ENCODE data around the gene PRDM16. TPM values are rescaled to one million over a fixed set of nuclear protein-coding genes. Genes with fewer than 3 reads are reported as not detected.

PRDM16 gene
- total RNA-seq, 1 donor from 2014 or later: 21.4 TPM

DNA sequence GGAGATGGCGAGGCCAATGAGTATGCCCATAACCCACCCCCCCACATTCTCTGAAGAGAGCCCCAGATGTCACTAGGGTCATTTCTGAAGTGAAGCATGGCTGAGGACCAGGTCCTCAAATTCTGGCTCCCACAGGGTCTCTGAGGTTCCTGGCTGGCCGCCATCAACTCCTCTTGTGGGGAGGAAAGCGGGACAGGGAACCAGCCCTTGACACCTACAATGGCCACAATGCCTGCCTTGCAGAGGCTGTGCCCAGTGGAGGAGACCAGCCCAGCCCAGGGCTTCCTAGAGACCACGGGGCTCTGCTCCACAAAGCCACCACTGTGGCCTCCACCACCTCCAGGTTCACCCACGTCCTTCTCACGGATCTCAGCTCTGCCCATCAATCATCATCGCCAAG lies 265.4 kb downstream of the PRDM16 start:
- no peak for DNase-seq (ENCODE audit: low spot score)
- no peaks in the 10 kb centered on the region for H3K36me3 Mint-ChIP-seq (ENCODE audit: low read depth, unreplicated experiment)
- H3K27me3 Mint-ChIP-seq (ENCODE audit: unreplicated experiment): peaks cover 10% of the 10 kb centered on the region
- H3K9me3 Mint-ChIP-seq (ENCODE audit: unreplicated experiment): no peaks in the 10 kb centered on the region
- TF ChIP-seq CTCF (IDR thresholded peaks at IDR 0.05; ENCODE audit: unreplicated experiment): no peak
- peaks cover 4% of the 10 kb centered on the region for H3K4me1 Mint-ChIP-seq (ENCODE audit: unreplicated experiment)
- H3K27ac Mint-ChIP-seq (ENCODE audit: unreplicated experiment): no peak overlapping the region
- no peak overlapping the region for H3K4me3 Mint-ChIP-seq (ENCODE audit: unreplicated experiment)

DNA sequence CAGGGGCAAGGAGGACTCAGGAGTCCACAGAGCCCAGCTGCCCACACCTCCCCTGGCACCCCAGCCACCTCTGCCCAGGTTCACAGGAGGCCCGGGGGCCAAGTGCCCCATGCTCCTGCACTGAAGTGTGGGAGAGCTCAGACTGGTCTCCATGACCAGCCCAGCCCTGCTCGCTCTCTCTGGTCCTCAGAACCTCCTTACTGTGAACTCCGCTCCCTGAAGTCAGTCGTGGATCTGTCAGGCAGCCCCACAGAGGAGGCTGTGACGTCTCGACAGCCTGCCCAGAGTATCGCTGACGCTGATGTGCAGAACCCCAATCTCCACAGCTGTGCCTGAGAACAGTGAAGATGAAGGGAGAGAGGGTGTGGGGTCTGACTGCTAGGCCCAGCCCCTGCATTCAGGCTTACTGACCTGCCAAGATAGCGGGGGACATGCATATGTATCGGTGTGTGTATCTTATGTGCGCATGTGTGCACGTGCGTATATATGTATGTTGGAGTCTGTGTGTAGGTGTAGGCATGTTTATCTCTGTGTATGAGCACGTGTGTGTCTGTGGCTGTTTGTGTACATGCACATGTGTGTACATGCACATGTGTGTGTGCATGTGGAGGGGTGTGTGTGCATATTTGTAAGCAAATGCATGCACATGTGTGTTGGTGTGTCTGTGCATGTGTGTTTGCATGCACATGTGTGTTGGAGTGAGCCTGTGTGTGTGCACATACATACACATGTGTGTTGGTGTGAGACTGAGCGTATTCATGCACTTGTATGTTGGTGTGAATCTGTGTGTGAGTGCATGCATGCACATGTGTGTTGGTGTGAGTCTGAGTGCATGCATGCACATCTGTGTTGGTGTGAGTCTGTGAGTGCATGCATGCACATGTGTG lies 267.0 kb downstream of the PRDM16 start:
- Mint-ChIP-seq H3K36me3 (ENCODE audit: low read depth, unreplicated experiment) (no peaks in the 10 kb centered on the region), H3K27me3 (ENCODE audit: unreplicated experiment) (peaks cover 10% of the 10 kb centered on the region), H3K4me1 (ENCODE audit: unreplicated experiment) (peaks cover 4% of the 10 kb centered on the region), H3K4me3 (ENCODE audit: unreplicated experiment) (no peak overlapping the region), H3K27ac (ENCODE audit: unreplicated experiment) (no peak overlapping the region), H3K9me3 (ENCODE audit: unreplicated experiment) (no peaks in the 10 kb centered on the region)
- no peak for DNase-seq (ENCODE audit: low spot score)
- TF ChIP-seq CTCF (IDR thresholded peaks at IDR 0.05; ENCODE audit: unreplicated experiment): no peak

GRCh38 chr1:3336641-3337630 lies 267.9 kb downstream of the PRDM16 start:
- H3K4me3 Mint-ChIP-seq (ENCODE audit: unreplicated experiment): no peak overlapping the region
- no peak for DNase-seq (ENCODE audit: low spot score)
- peaks cover 4% of the 10 kb centered on the region for H3K4me1 Mint-ChIP-seq (ENCODE audit: unreplicated experiment)
- TF ChIP-seq CTCF (IDR thresholded peaks at IDR 0.05; ENCODE audit: unreplicated experiment): no peak
- H3K27ac Mint-ChIP-seq (ENCODE audit: unreplicated experiment): no peak overlapping the region
- peaks cover 10% of the 10 kb centered on the region for H3K27me3 Mint-ChIP-seq (ENCODE audit: unreplicated experiment)
- H3K9me3 Mint-ChIP-seq (ENCODE audit: unreplicated experiment): no peaks in the 10 kb centered on the region
- no peaks in the 10 kb centered on the region for H3K36me3 Mint-ChIP-seq (ENCODE audit: low read depth, unreplicated experiment)

DNA sequence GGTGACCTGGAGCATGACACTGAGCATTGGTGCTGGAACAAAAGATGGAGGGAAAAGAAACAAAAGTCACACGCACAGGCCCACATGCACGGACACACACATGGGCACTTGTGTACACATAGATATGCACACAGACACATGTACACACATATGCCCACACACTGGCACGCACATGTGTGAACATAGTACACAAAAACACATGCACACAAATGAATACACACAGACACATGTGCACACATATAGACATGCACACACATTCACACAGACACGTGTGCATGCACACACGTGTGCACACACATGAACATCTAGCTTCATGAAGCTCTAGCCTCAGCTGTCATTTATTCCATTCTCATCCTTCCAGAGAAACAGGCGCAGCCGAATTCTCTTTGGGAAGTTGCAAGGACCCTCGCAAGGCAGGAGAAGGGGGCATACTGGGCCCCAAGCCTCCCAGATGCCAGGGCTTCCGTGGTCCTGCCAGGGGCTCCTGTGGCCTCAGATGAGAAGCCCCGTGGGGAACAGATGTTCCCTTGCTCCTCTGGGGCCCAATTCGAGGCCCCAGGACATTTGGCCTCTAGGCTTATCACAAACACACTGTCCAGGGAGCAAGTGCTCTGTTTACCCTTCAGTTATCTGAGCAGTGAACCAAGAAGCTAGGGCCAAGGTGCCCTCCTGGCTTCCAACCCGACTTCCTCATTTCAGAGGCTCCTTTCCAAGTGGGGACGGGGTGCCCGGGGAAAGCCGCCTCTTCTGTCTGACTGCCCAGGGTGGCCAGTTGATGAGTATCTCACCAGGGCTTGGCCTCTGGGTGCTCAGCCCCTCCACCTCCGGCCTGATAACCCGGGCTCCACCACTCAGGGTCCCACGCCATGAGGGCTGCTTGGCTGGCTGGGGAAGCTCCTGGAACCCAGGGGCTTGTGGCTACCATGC lies 269.1 kb downstream of the PRDM16 start:
- no peak overlapping the region for H3K27ac Mint-ChIP-seq (ENCODE audit: unreplicated experiment)
- H3K27me3 Mint-ChIP-seq (ENCODE audit: unreplicated experiment): peaks cover 8% of the 10 kb centered on the region

More for the DNA sequence above, 269.1 kb downstream of the PRDM16 start:
- no peaks in the 10 kb centered on the region for H3K36me3 Mint-ChIP-seq (ENCODE audit: low read depth, unreplicated experiment)
- DNase-seq (ENCODE audit: low spot score): no peak
- no peak overlapping the region for H3K4me3 Mint-ChIP-seq (ENCODE audit: unreplicated experiment)
- no peak for TF ChIP-seq CTCF (IDR thresholded peaks at IDR 0.05; ENCODE audit: unreplicated experiment)
- no peaks in the 10 kb centered on the region for H3K9me3 Mint-ChIP-seq (ENCODE audit: unreplicated experiment)
- peaks cover 4% of the 10 kb centered on the region for H3K4me1 Mint-ChIP-seq (ENCODE audit: unreplicated experiment)
